ENCODE data around the gene KRTAP10-7. TPM values are rescaled to one million over a fixed set of nuclear protein-coding genes. Genes with fewer than 3 reads are reported as not detected.

Gene KRTAP10-7
- total RNA-seq, 1 donor from 2014 or later, result not detected

DNA sequence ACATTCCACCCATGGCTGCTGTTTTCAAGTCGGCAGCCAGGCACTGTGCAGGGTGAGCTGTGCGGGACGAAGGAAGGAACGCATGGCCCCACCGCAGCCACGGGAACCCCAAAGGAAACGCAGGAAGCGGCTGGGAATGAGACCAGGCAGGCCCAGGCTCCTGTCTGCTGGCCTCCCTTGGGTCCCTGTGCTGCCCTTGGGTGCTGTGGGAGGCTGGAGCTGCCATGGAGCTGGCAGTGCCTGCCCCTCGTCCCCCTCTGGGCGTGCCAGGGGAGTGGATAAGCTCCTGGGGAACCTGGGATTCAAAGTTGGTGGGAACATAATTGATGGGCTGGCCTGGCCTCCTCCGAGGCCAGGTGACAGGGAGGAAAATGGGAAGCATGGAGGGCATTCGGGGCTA lies 32.1 kb upstream of the KRTAP10-7 start:
- Histone ChIP-seq H3K4me3 (no peak overlapping the region), H3K27me3 (no peaks in the 10 kb centered on the region), H3K4me1 (no peaks in the 10 kb centered on the region), H3K36me3 (no peaks in the 10 kb centered on the region), H3K9ac (no peak overlapping the region), H4K20me1 (ENCODE audit: low read depth) (no peaks in the 10 kb centered on the region), H3K27ac (no peak overlapping the region), H3F3A (ENCODE audit: low read depth) (no peaks in the 10 kb centered on the region), H3K4me2 (no peak overlapping the region), H2AFZ (replicated peaks) (no peak overlapping the region), H3K79me2 (ENCODE audit: low read depth) (no peaks in the 10 kb centered on the region), H3K9me3 (ENCODE audit: low read depth) (no peaks in the 10 kb centered on the region)
- no peak for DNase-seq (ENCODE audit: low spot score)
- Mint-ChIP-seq H3K36me3 (no peaks in the 10 kb centered on the region), H3K27me3 (ENCODE audit: insufficient read depth, low read depth) (peaks cover 6% of the 10 kb centered on the region), H3K4me3 (no peak overlapping the region), H3K9me3 (peaks cover 17% of the 10 kb centered on the region), H3K27ac (no peak overlapping the region), H3K4me1 (no peaks in the 10 kb centered on the region)
- no peak for TF ChIP-seq EZH2phosphoT487 (IDR thresholded peaks at IDR 0.05)
- TF ChIP-seq EZH2 (IDR thresholded peaks at IDR 0.05), result no peak
- TF ChIP-seq, protein P1, sequence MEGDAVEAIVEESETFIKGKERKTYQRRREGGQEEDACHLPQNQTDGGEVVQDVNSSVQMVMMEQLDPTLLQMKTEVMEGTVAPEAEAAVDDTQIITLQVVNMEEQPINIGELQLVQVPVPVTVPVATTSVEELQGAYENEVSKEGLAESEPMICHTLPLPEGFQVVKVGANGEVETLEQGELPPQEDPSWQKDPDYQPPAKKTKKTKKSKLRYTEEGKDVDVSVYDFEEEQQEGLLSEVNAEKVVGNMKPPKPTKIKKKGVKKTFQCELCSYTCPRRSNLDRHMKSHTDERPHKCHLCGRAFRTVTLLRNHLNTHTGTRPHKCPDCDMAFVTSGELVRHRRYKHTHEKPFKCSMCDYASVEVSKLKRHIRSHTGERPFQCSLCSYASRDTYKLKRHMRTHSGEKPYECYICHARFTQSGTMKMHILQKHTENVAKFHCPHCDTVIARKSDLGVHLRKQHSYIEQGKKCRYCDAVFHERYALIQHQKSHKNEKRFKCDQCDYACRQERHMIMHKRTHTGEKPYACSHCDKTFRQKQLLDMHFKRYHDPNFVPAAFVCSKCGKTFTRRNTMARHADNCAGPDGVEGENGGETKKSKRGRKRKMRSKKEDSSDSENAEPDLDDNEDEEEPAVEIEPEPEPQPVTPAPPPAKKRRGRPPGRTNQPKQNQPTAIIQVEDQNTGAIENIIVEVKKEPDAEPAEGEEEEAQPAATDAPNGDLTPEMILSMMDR (IDR thresholded peaks at IDR 0.05), result no peak

DNA sequence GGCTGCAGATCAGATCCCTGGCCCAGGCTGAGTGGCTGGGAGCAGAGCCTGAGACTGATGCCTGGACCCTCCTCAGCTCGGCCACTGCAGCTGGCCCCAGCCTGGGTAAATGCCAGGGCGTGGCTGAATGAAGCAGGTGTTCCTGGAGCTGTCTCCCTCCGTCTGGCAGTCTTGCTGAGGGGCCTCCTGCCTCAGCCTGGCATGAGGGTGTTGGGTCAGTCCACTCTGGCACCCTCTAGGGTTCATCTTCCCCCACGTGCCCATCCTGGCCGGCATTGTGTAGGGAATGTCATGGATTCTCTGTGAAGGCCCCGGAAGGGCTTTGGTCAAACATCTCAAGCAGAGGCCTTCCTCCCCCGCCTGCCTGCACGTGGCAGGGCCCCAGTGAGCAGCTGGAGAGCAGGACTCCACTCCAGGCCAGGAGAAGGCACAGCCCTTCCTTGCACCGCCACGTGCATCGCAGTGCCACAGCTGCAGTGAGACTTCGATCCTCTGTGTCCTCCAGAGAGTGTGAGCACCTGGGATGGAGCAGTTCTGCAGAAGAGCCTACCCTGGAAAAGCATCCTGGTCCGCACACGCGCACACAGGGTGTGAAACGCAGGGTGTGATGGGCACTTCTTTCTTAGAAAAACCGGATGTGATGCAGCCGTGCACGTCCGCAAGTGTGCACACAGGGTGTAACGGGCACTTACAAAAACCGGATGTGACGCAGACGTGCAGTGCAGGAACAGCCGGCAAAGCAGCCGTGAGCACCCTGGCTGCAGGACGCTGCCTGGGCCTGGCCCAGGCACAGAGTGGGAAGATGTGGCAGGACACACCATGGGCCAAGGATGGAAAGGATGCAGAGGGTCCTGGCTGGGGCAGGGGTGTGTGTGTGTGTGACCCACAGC lies 31.5 kb upstream of the KRTAP10-7 start:
- H3K27ac Mint-ChIP-seq, result no peak overlapping the region

GRCh38 chr21:44569861-44570517 lies 30.4 kb upstream of the KRTAP10-7 start:
- Histone ChIP-seq H2AFZ (replicated peaks) (no peak overlapping the region), H3F3A (ENCODE audit: low read depth) (no peaks in the 10 kb centered on the region), H4K20me1 (ENCODE audit: low read depth) (no peaks in the 10 kb centered on the region), H3K36me3 (no peaks in the 10 kb centered on the region), H3K9ac (no peak overlapping the region), H3K27ac (no peak overlapping the region), H3K4me2 (no peak overlapping the region), H3K79me2 (ENCODE audit: low read depth) (no peaks in the 10 kb centered on the region), H3K27me3 (no peaks in the 10 kb centered on the region), H3K9me3 (ENCODE audit: low read depth) (no peaks in the 10 kb centered on the region), H3K4me3 (no peak overlapping the region), H3K4me1 (no peaks in the 10 kb centered on the region)
- no peak overlapping the region for H3K27ac Mint-ChIP-seq
- peaks cover 2% of the 10 kb centered on the region for H3K4me1 Mint-ChIP-seq
- H3K27me3 Mint-ChIP-seq (ENCODE audit: insufficient read depth, low read depth), result peaks cover 6% of the 10 kb centered on the region
- no peak for DNase-seq (ENCODE audit: low spot score)
- H3K9me3 Mint-ChIP-seq, result peaks cover 17% of the 10 kb centered on the region
- TF ChIP-seq, protein P1 (IDR thresholded peaks at IDR 0.05), result no peak
- TF ChIP-seq EZH2phosphoT487 (IDR thresholded peaks at IDR 0.05), result no peak
- no peak for TF ChIP-seq EZH2 (IDR thresholded peaks at IDR 0.05)
- no peak overlapping the region for H3K4me3 Mint-ChIP-seq
- no peaks in the 10 kb centered on the region for H3K36me3 Mint-ChIP-seq

More for the DNA sequence above, 31.5 kb upstream of the KRTAP10-7 start:
- Histone ChIP-seq H3K4me2 (no peak overlapping the region), H3K79me2 (ENCODE audit: low read depth) (no peaks in the 10 kb centered on the region), H3K4me1 (no peaks in the 10 kb centered on the region), H3K27ac (no peak overlapping the region), H3K9me3 (ENCODE audit: low read depth) (no peaks in the 10 kb centered on the region), H3K36me3 (no peaks in the 10 kb centered on the region), H4K20me1 (ENCODE audit: low read depth) (no peaks in the 10 kb centered on the region), H2AFZ (replicated peaks) (peak overlapping the region; percentile 26), H3K4me3 (no peak overlapping the region), H3K27me3 (no peaks in the 10 kb centered on the region), H3F3A (ENCODE audit: low read depth) (no peaks in the 10 kb centered on the region), H3K9ac (no peak overlapping the region)
- no peak overlapping the region for H3K4me3 Mint-ChIP-seq
- H3K27me3 Mint-ChIP-seq (ENCODE audit: insufficient read depth, low read depth), result peaks cover 6% of the 10 kb centered on the region
- DNase-seq (ENCODE audit: low spot score), result no peak
- TF ChIP-seq, protein P1 (IDR thresholded peaks at IDR 0.05), result no peak
- TF ChIP-seq EZH2 (IDR thresholded peaks at IDR 0.05) (no peak), EZH2phosphoT487 (IDR thresholded peaks at IDR 0.05) (no peak)
- H3K9me3 Mint-ChIP-seq, result peaks cover 17% of the 10 kb centered on the region
- H3K36me3 Mint-ChIP-seq, result no peaks in the 10 kb centered on the region
- no peaks in the 10 kb centered on the region for H3K4me1 Mint-ChIP-seq
